ENCODE results near the gene KREMEN2.

KREMEN2 gene

GRCh38 chr16:3004781-3005284, 40.8 kb downstream of the KREMEN2 start:
- H3K9me3 Mint-ChIP-seq, result no peaks in the 10 kb centered on the region
- peaks cover 5% of the 10 kb centered on the region for H3K36me3 Mint-ChIP-seq (ENCODE audit: low read depth)
- peaks cover 10% of the 10 kb centered on the region for H3K27me3 Mint-ChIP-seq (ENCODE audit: low read depth)
- peaks cover 32% of the 10 kb centered on the region for H3K4me1 Mint-ChIP-seq (ENCODE audit: low read depth)
- H3K27ac Mint-ChIP-seq, result no peak overlapping the region
- H3K4me3 Mint-ChIP-seq, result peak overlapping the region; percentile 80
- DNase-seq (ENCODE audit: low spot score), result no peak

- Mint-ChIP-seq H3K36me3 (ENCODE audit: low read depth) (peaks cover 5% of the 10 kb centered on the region), H3K27me3 (ENCODE audit: low read depth) (peaks cover 10% of the 10 kb centered on the region), H3K9me3 (no peaks in the 10 kb centered on the region), H3K4me3 (peak overlapping the region; percentile 70), H3K4me1 (ENCODE audit: low read depth) (peaks cover 32% of the 10 kb centered on the region), H3K27ac (no peak overlapping the region)
- DNase-seq (ENCODE audit: low spot score), result no peak
These were observed 43.2 kb downstream of the KREMEN2 start for GRCh38 chr16:3007059-3007956.

GRCh38 chr16:3007957-3008689, 44.0 kb downstream of the KREMEN2 start:
- peak overlapping the region; percentile 50 for H3K27ac Mint-ChIP-seq
- DNase-seq (ENCODE audit: low spot score), result peak; percentile 35
- H3K4me3 Mint-ChIP-seq, result peak overlapping the region; percentile 70

GRCh38 chr16:3008690-3009037, 44.6 kb downstream of the KREMEN2 start:
- no peaks in the 10 kb centered on the region for H3K9me3 Mint-ChIP-seq
- peaks cover 13% of the 10 kb centered on the region for H3K27me3 Mint-ChIP-seq (ENCODE audit: low read depth)
- peaks cover 5% of the 10 kb centered on the region for H3K36me3 Mint-ChIP-seq (ENCODE audit: low read depth)
- peak overlapping the region; percentile 70 for H3K4me3 Mint-ChIP-seq
- H3K4me1 Mint-ChIP-seq (ENCODE audit: low read depth), result peaks cover 32% of the 10 kb centered on the region
- H3K27ac Mint-ChIP-seq, result no peak overlapping the region
- DNase-seq (ENCODE audit: low spot score), result no peak

More at GRCh38 chr16:3007957-3008689, 44.0 kb downstream of the KREMEN2 start:
- Mint-ChIP-seq H3K36me3 (ENCODE audit: low read depth) (peaks cover 5% of the 10 kb centered on the region), H3K9me3 (no peaks in the 10 kb centered on the region), H3K27me3 (ENCODE audit: low read depth) (peaks cover 13% of the 10 kb centered on the region), H3K4me1 (ENCODE audit: low read depth) (peaks cover 32% of the 10 kb centered on the region)

GRCh38 chr16:3009568-3010390, 45.7 kb downstream of the KREMEN2 start:
- peaks cover 18% of the 10 kb centered on the region for H3K27me3 Mint-ChIP-seq (ENCODE audit: low read depth)
- H3K4me3 Mint-ChIP-seq, result no peak overlapping the region
- H3K9me3 Mint-ChIP-seq, result no peaks in the 10 kb centered on the region
- peaks cover 5% of the 10 kb centered on the region for H3K36me3 Mint-ChIP-seq (ENCODE audit: low read depth)
- H3K4me1 Mint-ChIP-seq (ENCODE audit: low read depth), result peaks cover 30% of the 10 kb centered on the region
- H3K27ac Mint-ChIP-seq, result no peak overlapping the region
- DNase-seq (ENCODE audit: low spot score), result no peak

- H3K4me1 Mint-ChIP-seq (ENCODE audit: low read depth), result peaks cover 28% of the 10 kb centered on the region
- DNase-seq (ENCODE audit: low spot score), result no peak
- H3K9me3 Mint-ChIP-seq, result no peaks in the 10 kb centered on the region
- no peak overlapping the region for H3K4me3 Mint-ChIP-seq
- H3K36me3 Mint-ChIP-seq (ENCODE audit: low read depth), result peaks cover 5% of the 10 kb centered on the region
- peaks cover 16% of the 10 kb centered on the region for H3K27me3 Mint-ChIP-seq (ENCODE audit: low read depth)
- H3K27ac Mint-ChIP-seq, result no peak overlapping the region
These were observed 46.4 kb downstream of the KREMEN2 start for GRCh38 chr16:3010510-3010909.

- no peak for DNase-seq (ENCODE audit: low spot score)
- H3K4me1 Mint-ChIP-seq (ENCODE audit: low read depth), result peaks cover 17% of the 10 kb centered on the region
- no peak overlapping the region for H3K27ac Mint-ChIP-seq
- no peak overlapping the region for H3K4me3 Mint-ChIP-seq
- H3K36me3 Mint-ChIP-seq (ENCODE audit: low read depth), result no peaks in the 10 kb centered on the region
- H3K27me3 Mint-ChIP-seq (ENCODE audit: low read depth), result peaks cover 15% of the 10 kb centered on the region
- no peaks in the 10 kb centered on the region for H3K9me3 Mint-ChIP-seq
These were observed 48.2 kb downstream of the KREMEN2 start for GRCh38 chr16:3012246-3012645.

- no peak for DNase-seq (ENCODE audit: low spot score)
- Mint-ChIP-seq H3K27ac (no peak within 1 kb of the TSS), H3K9me3 (no peaks in the 10 kb centered on the region), H3K4me1 (ENCODE audit: low read depth) (peaks cover 10% of the 10 kb centered on the region), H3K27me3 (ENCODE audit: low read depth) (peaks cover 15% of the 10 kb centered on the region), H3K4me3 (no peak within 1 kb of the TSS), H3K36me3 (ENCODE audit: low read depth) (no peaks in the 10 kb centered on the region)
These were observed 48.8 kb downstream of the KREMEN2 start, which contains the start of gene CLDN9 for GRCh38 chr16:3012828-3013420. CLDN9 (plus strand) TSS chr16:3012923; CDS start chr16:3013363, 440 bp downstream.

GRCh38 chr16:3013491-3013951, 49.4 kb downstream of the KREMEN2 start:
- Mint-ChIP-seq H3K27ac (no peak overlapping the region), H3K9me3 (no peaks in the 10 kb centered on the region), H3K4me3 (no peak overlapping the region), H3K4me1 (ENCODE audit: low read depth) (peaks cover 7% of the 10 kb centered on the region), H3K27me3 (ENCODE audit: low read depth) (peaks cover 15% of the 10 kb centered on the region), H3K36me3 (ENCODE audit: low read depth) (no peaks in the 10 kb centered on the region)
- no peak for DNase-seq (ENCODE audit: low spot score)

- H3K27me3 Mint-ChIP-seq (ENCODE audit: low read depth), result peaks cover 15% of the 10 kb centered on the region
- H3K27ac Mint-ChIP-seq, result no peak overlapping the region
- no peak for DNase-seq (ENCODE audit: low spot score)
- no peaks in the 10 kb centered on the region for H3K36me3 Mint-ChIP-seq (ENCODE audit: low read depth)
- no peaks in the 10 kb centered on the region for H3K9me3 Mint-ChIP-seq
- H3K4me3 Mint-ChIP-seq, result no peak overlapping the region
- peaks cover 5% of the 10 kb centered on the region for H3K4me1 Mint-ChIP-seq (ENCODE audit: low read depth)
These were observed 50.1 kb downstream of the KREMEN2 start for GRCh38 chr16:3013998-3014690.

- peaks cover 7% of the 10 kb centered on the region for H3K4me1 Mint-ChIP-seq (ENCODE audit: low read depth)
- no peaks in the 10 kb centered on the region for H3K9me3 Mint-ChIP-seq
- no peak overlapping the region for H3K4me3 Mint-ChIP-seq
- H3K27me3 Mint-ChIP-seq (ENCODE audit: low read depth), result peaks cover 17% of the 10 kb centered on the region
- no peaks in the 10 kb centered on the region for H3K36me3 Mint-ChIP-seq (ENCODE audit: low read depth)
- no peak overlapping the region for H3K27ac Mint-ChIP-seq
- DNase-seq (ENCODE audit: low spot score), result no peak
These were observed 50.9 kb downstream of the KREMEN2 start for GRCh38 chr16:3014971-3015370.

- H3K4me3 Mint-ChIP-seq, result no peak overlapping the region
- peaks cover 11% of the 10 kb centered on the region for H3K4me1 Mint-ChIP-seq (ENCODE audit: low read depth)
- no peaks in the 10 kb centered on the region for H3K36me3 Mint-ChIP-seq (ENCODE audit: low read depth)
- H3K27me3 Mint-ChIP-seq (ENCODE audit: low read depth), result peaks cover 18% of the 10 kb centered on the region
- DNase-seq (ENCODE audit: low spot score), result no peak
- H3K27ac Mint-ChIP-seq, result no peak overlapping the region
- H3K9me3 Mint-ChIP-seq, result no peaks in the 10 kb centered on the region
These were observed 51.9 kb downstream of the KREMEN2 start for GRCh38 chr16:3015865-3016521.
